T47D (cell line): Measurements from ENCODE around the gene CAMK1D.

Experiments
- DNase-seq, 2 experiments: peaks; one replicate each; pipeline versions ENCODE4 v3.0.0 to v3.0.0-alpha.2; 2011 to 2012; ENCODE audit warnings: low read depth in 1 of 2, low spot score in 1 of 2
- JUND ChIP-seq: IDR thresholded peaks from 2 replicates; pipeline ENCODE4 v1.6.1; 2012; ENCODE audit warnings: low read depth
- in situ Hi-C: cut with HindIII; loops from 2 replicates; pipeline ENCODE4 v1.10.0; 2016; ENCODE audit warnings: low sequenced_read_pairs, low pct_unique_long_range_greater_than_20kb

The CAMK1D gene

DNA sequence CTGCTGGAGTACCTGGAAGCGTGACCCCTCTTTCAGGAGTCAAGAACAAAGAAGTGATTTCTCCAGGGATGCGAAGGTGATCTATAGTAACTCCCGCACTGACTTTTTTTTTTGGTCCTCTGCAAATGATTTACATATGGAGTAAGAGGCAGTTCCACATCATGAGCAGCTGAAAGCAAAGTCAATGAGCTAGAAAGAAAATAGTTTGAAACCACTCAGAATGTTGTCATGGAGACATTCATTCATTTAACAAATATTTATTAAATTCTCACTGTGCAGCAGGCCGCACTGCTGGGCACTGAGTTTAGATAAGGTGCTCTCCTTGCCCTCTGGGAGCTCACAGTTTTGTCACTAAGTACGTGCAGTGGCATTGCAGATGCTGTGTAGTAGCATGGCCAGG lies 206.7 kb downstream of the CAMK1D start:
- no peak for TF ChIP-seq JUND
- in situ Hi-C loops, result no loop called here
- no peak for DNase-seq

DNA sequence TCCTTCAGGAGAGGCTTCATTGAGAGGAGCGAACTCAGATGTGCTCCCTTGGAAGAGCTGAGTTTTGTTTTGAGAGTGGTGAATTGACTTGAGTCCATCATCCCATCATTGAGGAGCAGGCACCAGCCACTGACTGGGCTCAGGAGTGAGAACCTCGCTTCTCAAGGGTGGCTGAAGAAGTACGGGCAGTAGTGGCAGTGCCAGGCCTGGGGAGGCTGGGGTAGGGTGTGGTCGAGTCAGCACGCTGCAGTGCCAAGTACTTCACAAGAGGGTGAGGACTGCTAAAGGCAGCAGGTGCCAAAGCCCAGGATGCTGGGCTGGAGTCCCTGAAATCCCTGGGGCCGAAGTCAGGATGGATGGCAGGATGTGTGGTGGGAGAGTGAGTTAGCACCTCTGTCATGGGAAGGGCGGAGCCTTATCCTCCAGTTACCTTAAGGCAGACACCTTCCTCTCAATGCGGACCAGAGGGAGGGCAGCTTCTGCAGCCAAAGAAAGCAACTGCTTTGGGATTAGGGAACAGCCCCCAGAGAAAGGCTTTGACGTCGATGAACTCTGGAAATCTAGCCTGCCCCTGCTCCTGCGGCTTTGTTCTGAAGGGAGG lies 210.3 kb downstream of the CAMK1D start:
- TF ChIP-seq JUND, result no peak
- DNase-seq, result no peak
- in situ Hi-C loops, result no loop called here

DNA sequence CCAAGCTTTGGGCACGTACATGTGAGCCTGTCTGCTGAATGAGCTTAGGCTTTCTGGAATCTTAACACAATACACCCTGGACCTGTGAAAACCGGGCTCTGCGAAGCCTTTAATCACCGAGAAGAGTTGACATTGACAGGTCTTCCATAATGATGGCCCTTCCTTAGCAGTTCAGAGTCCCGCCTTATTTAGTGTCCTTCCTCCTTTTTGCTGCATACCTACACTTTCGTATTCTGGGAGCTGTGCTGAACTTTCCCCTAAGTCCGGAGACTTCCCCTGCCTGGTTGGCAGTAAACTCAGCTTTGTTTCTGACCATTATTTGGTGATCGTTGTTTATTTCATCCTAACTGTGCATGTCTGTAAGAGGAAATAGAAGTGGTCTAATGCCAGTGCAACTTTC lies 212.0 kb downstream of the CAMK1D start:
- in situ Hi-C loops, result no loop called here
- no peak for DNase-seq
- TF ChIP-seq JUND, result no peak

DNA sequence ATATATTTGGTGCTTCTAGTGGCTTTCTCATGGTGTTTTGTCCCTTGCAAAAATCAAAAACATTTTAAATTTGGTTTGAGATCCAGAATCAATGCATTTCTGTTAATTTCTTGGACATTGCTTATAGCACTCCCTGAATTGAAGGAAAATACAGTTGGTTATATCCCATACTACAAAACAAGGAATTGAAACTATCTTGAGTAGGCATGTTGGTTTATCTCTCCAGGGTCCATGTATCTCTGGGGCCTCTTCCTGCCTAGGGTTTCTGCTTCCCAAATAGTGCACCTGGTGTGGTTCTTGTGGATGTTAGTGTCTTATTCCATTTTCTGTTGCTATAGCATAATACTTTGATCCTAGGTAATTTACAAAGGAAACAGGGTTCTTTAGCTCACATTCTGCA lies 212.4 kb downstream of the CAMK1D start:
- no peak for TF ChIP-seq JUND
- in situ Hi-C loops, result no loop called here
- DNase-seq, result no peak

DNA sequence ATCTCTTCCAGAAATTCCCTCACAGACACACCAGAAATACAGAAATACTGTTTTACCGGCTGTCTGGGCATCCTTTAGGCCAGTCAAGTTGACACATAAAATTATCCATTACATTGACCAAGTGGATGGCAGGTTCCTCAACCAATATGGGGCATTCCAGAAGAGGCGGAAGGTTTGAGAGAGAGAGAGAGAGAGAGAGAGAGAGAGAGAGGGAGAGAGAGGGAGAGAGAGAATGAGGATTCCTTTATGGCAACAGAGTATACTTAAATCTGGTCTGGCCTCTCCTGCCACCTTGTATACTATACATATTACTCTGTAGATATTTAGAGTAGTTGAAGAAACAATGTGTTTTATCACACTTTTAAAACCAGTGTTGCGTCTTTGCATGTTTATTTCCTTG lies 214.1 kb downstream of the CAMK1D start:
- DNase-seq, result no peak
- TF ChIP-seq JUND, result no peak
- in situ Hi-C loops, result no loop called here

DNA sequence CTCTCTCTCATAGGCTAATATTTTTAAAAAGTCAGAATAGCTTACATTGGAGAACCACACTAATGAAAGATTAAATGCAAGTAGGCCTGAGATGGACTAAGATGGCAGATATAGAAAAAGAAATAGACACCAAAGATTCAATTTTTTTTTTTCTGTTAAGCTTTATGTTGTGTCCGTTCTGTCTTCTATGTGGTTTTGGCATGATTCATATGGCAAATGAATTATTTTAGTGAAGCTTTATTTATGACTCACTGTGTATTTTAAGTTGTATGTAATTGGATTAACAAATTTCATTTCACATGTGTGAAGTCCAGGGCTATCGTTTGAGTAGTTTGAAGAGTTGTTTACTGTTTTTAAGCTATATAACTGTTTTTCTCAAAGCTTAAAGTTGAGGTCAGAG lies 214.8 kb downstream of the CAMK1D start:
- TF ChIP-seq JUND, result no peak
- DNase-seq, result no peak
- in situ Hi-C loops, result no loop called here

DNA sequence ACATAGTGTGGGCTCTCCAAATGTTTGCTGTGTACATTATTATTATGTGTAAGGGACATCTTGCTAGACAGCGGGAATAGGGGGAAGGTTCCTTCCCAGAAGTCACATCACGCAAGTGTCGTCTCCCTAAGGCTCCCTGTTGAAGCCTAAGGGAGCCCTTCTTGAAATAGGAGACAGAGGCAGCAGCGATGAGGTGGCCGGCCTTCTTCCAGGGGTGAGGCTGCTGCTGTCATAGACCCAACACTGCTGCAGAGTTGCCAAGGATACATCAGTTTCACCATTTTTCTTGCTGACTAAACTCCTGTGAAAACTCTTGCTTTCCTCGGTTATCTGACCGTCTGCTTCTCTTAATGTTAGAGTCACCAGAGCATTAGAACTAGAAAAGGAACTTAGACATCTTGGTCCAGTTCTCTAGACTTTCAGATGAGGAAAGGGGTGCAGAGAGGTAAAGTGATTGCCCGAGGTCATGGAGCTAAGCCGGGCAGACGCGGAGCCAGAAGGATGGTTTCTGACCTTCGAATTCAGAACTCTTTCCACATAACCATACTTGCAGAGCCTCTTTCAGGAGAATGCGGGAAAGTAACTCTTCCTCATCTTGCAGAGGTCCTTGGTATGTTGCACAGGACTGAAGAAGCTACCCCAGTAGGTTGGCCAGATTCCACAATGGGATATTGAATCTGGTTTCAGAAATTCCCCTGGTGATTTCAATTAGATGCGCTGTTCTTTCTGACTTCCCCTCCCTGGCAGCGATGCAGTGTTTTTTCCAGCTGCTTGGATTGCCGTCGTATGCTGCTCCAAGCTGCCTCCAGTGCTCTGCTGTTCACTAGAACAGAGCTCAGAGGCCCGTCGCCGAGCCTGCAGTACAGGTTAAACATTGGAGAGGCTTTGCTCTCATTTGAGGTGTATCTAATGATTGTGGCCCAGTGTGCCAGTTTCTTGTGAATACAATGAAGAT lies 217.1 kb downstream of the CAMK1D start:
- TF ChIP-seq JUND, result no peak
- DNase-seq, result no peak
- in situ Hi-C loops, result no loop called here

DNA sequence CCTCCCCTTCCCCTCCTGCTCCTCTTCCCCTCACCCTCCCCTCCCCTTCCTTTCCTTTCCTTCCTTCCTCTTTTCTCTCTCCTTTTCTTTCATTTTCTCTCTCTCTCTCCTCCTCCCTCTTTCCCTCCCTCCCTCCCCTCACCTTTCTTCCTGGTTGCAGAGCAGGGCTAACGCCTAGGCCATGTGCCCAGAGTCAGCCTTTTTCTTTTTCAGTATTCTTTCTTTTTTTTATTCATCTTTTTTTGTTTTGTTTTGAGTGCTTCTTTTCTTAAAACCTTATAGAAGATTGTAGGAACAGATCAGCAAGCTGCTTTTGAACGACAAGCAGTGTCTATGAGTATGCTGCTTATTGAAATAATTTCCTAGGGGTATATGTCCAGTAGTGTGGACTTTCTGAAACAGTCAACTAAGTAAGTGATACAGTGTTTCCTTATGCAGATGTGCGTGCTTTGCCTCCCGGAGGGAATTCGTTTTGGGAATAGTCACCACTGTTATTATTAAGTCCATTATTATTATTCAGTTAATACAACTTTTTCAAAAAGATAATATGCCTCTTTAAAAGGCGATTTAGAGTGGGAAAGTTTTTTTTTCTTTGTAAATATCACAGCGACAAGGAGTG lies 219.2 kb downstream of the CAMK1D start:
- in situ Hi-C loops, result no loop called here
- peak in 1 of 2 experiments; percentile 13 for DNase-seq
- no peak for TF ChIP-seq JUND

DNA sequence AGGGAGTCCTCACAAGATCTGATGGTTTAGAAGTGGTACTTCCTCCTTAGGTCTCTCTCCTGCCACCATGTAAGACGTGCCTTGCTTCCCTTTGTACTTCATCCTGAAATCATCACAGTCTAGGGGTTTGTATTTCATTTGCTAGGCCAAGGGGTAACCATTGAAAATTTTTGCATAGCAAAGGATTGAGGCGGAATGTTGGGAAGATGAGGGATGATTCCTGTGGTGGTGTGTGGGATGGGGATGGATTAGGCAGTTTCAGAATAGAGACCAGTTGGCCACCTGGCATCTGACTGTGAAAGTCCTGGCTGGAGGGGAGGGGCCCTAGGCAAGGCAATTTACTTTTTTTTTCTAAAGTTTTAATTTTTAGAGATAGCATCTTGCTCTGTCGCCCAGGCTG lies 222.9 kb downstream of the CAMK1D start:
- no peak for DNase-seq
- no peak for TF ChIP-seq JUND
- in situ Hi-C loops, result no loop called here

DNA sequence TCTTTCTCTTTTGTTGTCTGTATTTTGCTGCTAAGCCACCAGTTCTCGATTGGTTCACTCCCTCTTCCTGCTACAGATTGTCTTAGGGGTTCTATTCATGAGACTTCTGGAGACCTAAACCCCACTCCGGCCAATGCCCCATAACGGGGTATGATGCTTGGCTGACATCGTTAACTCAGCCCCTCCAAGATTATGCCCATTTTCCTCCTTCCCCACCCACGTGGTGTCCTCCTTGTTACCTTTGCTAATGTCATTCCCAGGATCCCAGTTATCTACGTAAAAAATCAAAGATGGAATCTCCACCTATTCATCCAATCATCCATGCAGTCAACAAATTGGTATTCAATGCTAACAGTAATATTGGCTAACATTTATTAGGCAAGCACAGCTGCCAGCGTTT lies 228.3 kb downstream of the CAMK1D start:
- in situ Hi-C loops, result no loop called here
- TF ChIP-seq JUND, result no peak
- no peak for DNase-seq

DNA sequence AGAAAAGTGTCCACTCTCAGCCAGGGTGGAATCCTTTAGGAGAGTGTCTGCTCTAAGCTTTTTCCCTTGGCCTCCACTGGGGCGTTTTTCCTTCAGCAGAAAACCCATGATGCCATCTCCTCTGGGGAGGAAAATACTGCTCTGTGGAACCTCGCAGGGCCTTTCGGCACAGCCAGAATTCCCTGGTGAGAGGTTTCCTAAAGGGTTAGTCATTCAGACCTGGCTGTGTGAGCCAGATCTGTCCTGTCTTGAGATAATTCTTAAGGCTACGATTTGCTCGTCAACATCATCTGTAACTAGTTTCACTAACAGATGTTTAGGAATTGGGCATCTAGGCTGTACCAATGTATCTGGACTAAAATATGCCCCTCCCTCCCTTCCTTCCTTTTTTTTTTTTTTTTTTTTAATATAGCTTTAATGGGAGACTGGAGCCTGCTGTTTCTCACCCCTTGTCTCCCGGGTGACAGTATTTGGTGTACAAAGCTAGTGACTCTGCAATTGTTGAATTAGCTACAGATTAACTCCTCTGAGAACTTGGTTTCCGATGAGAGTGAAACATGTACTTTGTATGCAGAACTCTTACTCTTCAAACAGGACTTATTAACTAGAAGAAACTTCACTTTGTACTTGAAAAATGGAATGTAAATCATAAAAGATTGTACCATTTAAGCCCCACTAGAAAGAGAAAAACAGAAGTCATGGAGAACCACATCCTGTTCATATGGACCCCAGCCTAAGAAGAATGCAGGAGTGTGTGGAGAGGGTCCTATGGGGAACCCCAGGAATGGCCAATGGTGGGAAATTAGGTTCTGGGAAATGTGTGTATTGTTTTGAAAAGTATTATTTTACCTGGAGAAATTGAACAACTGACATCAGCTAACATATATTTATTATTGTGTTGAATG lies 230.9 kb downstream of the CAMK1D start:
- TF ChIP-seq JUND, result no peak
- no peak for DNase-seq
- in situ Hi-C loops, result no loop called here

DNA sequence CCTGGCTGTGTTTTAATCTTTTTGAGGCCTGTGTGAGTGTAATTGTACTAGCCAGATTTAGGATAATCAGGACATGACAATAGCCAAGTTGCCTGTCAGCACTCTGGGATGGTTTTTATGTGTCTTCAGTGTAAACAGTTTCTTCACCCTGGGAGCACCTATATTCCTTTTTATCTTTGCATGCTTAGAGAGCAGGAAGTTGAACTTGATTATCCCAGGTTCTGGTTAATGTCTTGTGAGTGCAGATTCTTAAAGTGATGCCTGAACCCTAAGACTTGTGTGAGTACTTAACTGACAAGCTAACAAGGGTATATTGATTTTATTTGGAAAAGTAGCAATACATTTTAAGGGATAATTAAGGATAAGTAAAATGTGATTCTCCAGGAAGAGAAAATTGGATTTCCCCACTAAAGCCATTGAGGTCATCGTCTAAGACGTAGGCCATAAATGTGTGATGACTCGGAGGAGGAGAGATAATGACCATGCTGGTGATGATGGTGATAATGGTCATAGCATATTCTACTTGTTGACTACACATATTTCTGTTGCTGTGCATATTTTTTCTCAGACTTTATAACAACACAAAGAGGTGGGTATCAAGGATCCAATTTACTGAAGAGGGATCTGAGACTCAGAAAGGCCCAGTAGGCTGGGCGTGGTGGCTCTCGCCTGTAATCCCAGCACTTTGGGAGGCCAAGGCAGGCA lies 234.7 kb downstream of the CAMK1D start:
- DNase-seq, result no peak
- in situ Hi-C loops, result no loop called here
- no peak for TF ChIP-seq JUND
